PC-9 (cell line): ENCODE results near the gene MMP7. TPM values are rescaled to one million over a fixed set of nuclear protein-coding genes. Genes with fewer than 3 reads are reported as not detected.

ENCODE experiments used
- BruUV-seq: library from RNA; stranded (reverse); fragments of 400-500 nt; replicated peaks from 2 replicates; lab custom pipeline; 2021; lab: Mats Ljungman, UMichigan
- CTCF ChIA-PET: fragments of 300-600 bp; sonication (Branson Sonifier 250); formaldehyde crosslinking; loops from one replicate; lab custom pipeline; 2022; ENCODE audit warnings: antibody characterized with exemption; lab: Charles Lee
- POLR2A ChIA-PET: fragments of 300-600 bp; sonication (Branson Sonifier 250); formaldehyde crosslinking; loops from one replicate; lab custom pipeline; 2022; ENCODE audit warnings: antibody characterized with exemption; ENCODE audit not compliant: unreplicated experiment; lab: Charles Lee
- DNase-seq, 2 experiments: peaks; one replicate each; pipeline versions ENCODE4 v3.0.0 to v3.0.0-alpha.2; 2015 to 2022; ENCODE audit warnings: mixed read lengths in 1 of 2
- H2AFZ ChIP-seq: fragments of 200-600 bp; sonication (generic); 2 replicates; pipeline ENCODE4 v1.8.1; 2017; ENCODE audit warnings: antibody characterized with exemption
- H3F3A ChIP-seq: fragments of 200-600 bp; sonication (generic); 2 replicates; pipeline ENCODE4 v1.8.1; 2017; ENCODE audit warnings: antibody characterized with exemption, mild to moderate bottlenecking, low read depth; ENCODE audit not compliant: insufficient read depth
- H3K27ac ChIP-seq: fragments of 200-600 bp; sonication (generic); 2 replicates; pipeline ENCODE4 v1.6.1; 2016; ENCODE audit warnings: mixed run types
- H3K27me3 ChIP-seq: fragments of 200-600 bp; sonication (generic); 2 replicates; pipeline ENCODE4 v1.6.1; 2016; ENCODE audit warnings: low read depth, mixed run types; ENCODE audit not compliant: insufficient read depth
- H3K36me3 ChIP-seq: fragments of 200-600 bp; sonication (generic); 2 replicates; pipeline ENCODE4 v1.6.1; 2016; ENCODE audit warnings: low read depth, mixed run types
- H3K4me1 ChIP-seq: fragments of 200-600 bp; sonication (generic); replicated peaks from 2 replicates; pipeline ENCODE4 v1.6.1; 2016; ENCODE audit warnings: mixed run types; ENCODE audit not compliant: insufficient read depth
- H3K4me2 ChIP-seq: fragments of 200-600 bp; sonication (generic); 2 replicates; pipeline ENCODE4 v1.6.1; 2017; ENCODE audit warnings: mixed run types
- H3K4me3 ChIP-seq: fragments of 200-600 bp; sonication (generic); 2 replicates; pipeline ENCODE4 v1.6.1; 2016; ENCODE audit warnings: mixed run types
- H3K79me2 ChIP-seq: fragments of 200-600 bp; sonication (generic); 2 replicates; pipeline ENCODE4 v1.6.1; 2017; ENCODE audit warnings: low read depth, mixed run types
- H3K9me2 ChIP-seq: fragments of 200-600 bp; sonication (generic); 2 replicates; pipeline ENCODE4 v1.8.1; 2017; ENCODE audit warnings: mild to moderate bottlenecking; ENCODE audit not compliant: insufficient read depth
- H3K9me3 ChIP-seq: fragments of 200-600 bp; sonication (generic); 2 replicates; pipeline ENCODE4 v1.8.1; 2016; ENCODE audit warnings: low read depth; ENCODE audit not compliant: insufficient read depth
- H4K20me1 ChIP-seq: fragments of 200-600 bp; sonication (generic); 2 replicates; pipeline ENCODE4 v1.8.1; 2017; ENCODE audit not compliant: insufficient read depth
- EZH2 ChIP-seq: fragments of 200-600 bp; sonication (generic); IDR thresholded peaks from 2 replicates; pipeline ENCODE4 v1.8.0; 2017; ENCODE audit warnings: antibody characterized with exemption, low read depth
- intact Hi-C: fragments of 100-400 bp; cut with micrococcal nuclease; formaldehyde crosslinking; loops from one replicate; pipeline ENCODE4 v1.10.0; 2022; ENCODE audit not compliant: unreplicated experiment
- total RNA-seq: library from RNA; stranded (reverse); gene quantifications from 2 replicates; pipeline ENCODE4 v1.2.3, GENCODE V29; 2021
- TF ChIP-seq, protein P1 (sequence below): fragments of 200-600 bp; sonication (generic); conservative IDR thresholded peaks from 2 replicates; pipeline ENCODE4 v1.6.1; 2017; ENCODE audit warnings: mixed run types, antibody characterized with exemption, mild to moderate bottlenecking, moderate library complexity

MMP7 gene
- total RNA-seq, 1 experiment from 2014 or later, result 1.1 TPM

DNA sequence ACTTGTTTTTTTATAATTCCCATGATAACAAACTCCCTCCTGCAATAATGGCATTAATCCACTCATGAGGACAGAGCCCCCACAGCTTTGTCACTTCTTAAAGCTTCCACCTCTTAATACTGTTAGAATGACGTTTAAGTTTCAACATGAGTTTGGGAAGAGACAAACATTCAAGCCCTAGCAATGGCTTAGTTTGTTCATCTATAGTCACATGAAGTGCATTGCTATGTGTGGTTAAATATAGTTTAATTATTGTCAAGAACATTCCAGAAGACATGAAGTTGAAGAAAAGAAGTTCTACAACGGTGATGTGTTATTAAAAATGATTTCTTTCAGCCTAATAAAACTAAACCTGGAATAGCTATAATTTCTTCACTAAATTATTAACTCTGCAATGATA is 30.6 kb downstream of the MMP7 start:
- Histone ChIP-seq H3K36me3 (no peaks in the 10 kb centered on the region), H3K4me3 (no peak overlapping the region), H3K4me1 (peaks cover 4% of the 10 kb centered on the region), H3K9me3 (no peaks in the 10 kb centered on the region), H3K79me2 (no peaks in the 10 kb centered on the region), H3K9me2 (no peaks in the 10 kb centered on the region), H3K27ac (no peak overlapping the region), H2AFZ (no peak overlapping the region), H3K4me2 (no peak overlapping the region), H3K27me3 (no peaks in the 10 kb centered on the region), H4K20me1 (no peaks in the 10 kb centered on the region), H3F3A (no peaks in the 10 kb centered on the region)
- CTCF ChIA-PET, result no interaction called here
- TF ChIP-seq, protein P1, sequence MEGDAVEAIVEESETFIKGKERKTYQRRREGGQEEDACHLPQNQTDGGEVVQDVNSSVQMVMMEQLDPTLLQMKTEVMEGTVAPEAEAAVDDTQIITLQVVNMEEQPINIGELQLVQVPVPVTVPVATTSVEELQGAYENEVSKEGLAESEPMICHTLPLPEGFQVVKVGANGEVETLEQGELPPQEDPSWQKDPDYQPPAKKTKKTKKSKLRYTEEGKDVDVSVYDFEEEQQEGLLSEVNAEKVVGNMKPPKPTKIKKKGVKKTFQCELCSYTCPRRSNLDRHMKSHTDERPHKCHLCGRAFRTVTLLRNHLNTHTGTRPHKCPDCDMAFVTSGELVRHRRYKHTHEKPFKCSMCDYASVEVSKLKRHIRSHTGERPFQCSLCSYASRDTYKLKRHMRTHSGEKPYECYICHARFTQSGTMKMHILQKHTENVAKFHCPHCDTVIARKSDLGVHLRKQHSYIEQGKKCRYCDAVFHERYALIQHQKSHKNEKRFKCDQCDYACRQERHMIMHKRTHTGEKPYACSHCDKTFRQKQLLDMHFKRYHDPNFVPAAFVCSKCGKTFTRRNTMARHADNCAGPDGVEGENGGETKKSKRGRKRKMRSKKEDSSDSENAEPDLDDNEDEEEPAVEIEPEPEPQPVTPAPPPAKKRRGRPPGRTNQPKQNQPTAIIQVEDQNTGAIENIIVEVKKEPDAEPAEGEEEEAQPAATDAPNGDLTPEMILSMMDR, result no peak
- no peak for TF ChIP-seq EZH2
- POLR2A ChIA-PET, result interaction anchor here (0.6 kb wide), 1 partner anchor 420 kb away, joined by 3 read pairs; no protein-coding TSS in a partner anchor
- intact Hi-C loops, result loop anchor here (5.0 to 10.0 kb wide), 3 partner anchors 52 to 1045 kb away; partner anchors contain the start of gene BIRC2
- no TSS peak for BruUV-seq
- DNase-seq, result peak in 1 of 2 experiments; percentile 19

DNA sequence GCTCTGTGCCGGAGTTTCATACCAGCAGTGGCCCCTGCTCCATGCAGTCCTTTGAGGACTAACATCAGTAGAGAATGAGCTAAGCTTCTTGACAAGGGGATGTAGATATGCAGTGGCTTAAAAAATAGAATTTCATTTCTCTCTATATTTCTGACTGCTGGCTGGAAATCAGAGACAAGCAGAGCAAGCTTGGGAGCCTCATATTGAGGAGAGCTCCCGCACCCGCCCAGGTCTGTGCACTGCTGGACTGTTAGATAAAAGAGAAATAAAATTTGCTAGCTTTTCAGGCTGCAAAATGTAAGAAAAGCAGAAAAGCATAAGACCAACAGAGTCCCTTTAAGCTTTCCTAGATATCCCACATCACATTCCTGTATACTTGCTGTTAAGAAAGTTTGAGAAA is 31.4 kb downstream of the MMP7 start:
- no peaks in the 10 kb centered on the region for H3K9me2 ChIP-seq
- DNase-seq, result peak in 1 of 2 experiments; percentile 13
- no peaks in the 10 kb centered on the region for H3K36me3 ChIP-seq
- no TSS peak for BruUV-seq
- no peaks in the 10 kb centered on the region for H3K27me3 ChIP-seq
- no peak overlapping the region for H2AFZ ChIP-seq
- no peaks in the 10 kb centered on the region for H4K20me1 ChIP-seq
- no peak overlapping the region for H3K4me3 ChIP-seq
- H3F3A ChIP-seq, result no peaks in the 10 kb centered on the region
- no peak overlapping the region for H3K4me2 ChIP-seq
- H3K4me1 ChIP-seq, result peaks cover 12% of the 10 kb centered on the region
- no peaks in the 10 kb centered on the region for H3K79me2 ChIP-seq
- intact Hi-C loops, result loop anchor here (5.0 to 10.0 kb wide), 3 partner anchors 53 to 1044 kb away; partner anchors contain the start of gene BIRC2
- TF ChIP-seq EZH2, result no peak
- TF ChIP-seq, protein P1, result no peak
- no peak overlapping the region for H3K27ac ChIP-seq
- POLR2A ChIA-PET, result no interaction called here
- H3K9me3 ChIP-seq, result no peaks in the 10 kb centered on the region
- CTCF ChIA-PET, result interaction anchor here (0.6 kb wide), 3 partner anchors 93 to 193 kb away, joined by 3 to 6 read pairs (median 3); no protein-coding TSS in a partner anchor

DNA sequence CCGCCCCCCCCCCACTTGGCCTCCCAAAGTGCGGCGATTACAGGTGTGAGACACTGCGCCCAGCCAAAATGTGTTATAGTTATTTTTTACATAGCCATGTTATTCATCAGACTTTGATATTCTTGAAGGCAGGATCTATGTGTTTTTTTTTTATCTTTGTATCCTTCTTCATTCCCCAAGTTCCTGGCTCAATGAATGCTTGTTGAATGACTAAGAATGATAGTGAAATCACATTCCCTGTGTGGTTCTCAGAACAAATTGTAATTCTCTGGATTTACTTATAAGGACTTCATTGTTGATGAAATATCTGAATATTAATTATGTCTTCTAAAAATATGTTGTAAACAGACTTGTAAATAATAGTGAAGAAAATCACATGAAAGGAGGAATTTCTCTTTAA is 33.5 kb downstream of the MMP7 start:
- CTCF ChIA-PET, result no interaction called here
- H3F3A ChIP-seq, result no peaks in the 10 kb centered on the region
- POLR2A ChIA-PET, result no interaction called here
- H3K4me2 ChIP-seq, result no peak overlapping the region
- no peaks in the 10 kb centered on the region for H3K27me3 ChIP-seq
- peak in 1 of 2 experiments; percentile 41 for DNase-seq
- no peak overlapping the region for H3K4me3 ChIP-seq
- H4K20me1 ChIP-seq, result no peaks in the 10 kb centered on the region
- H3K79me2 ChIP-seq, result no peaks in the 10 kb centered on the region
- no peak overlapping the region for H3K27ac ChIP-seq
- H2AFZ ChIP-seq, result no peak overlapping the region
- TF ChIP-seq EZH2, result no peak
- TF ChIP-seq, protein P1, result no peak
- H3K9me3 ChIP-seq, result 0 out of 2 replicates have a peak, but pooled peaks cover 3% of the 10 kb centered on the region
- peaks cover 18% of the 10 kb centered on the region for H3K4me1 ChIP-seq
- BruUV-seq, result no TSS peak
- H3K36me3 ChIP-seq, result no peaks in the 10 kb centered on the region
- H3K9me2 ChIP-seq, result no peaks in the 10 kb centered on the region
- intact Hi-C loops, result loop anchor here (5.0 to 10.0 kb wide), 3 partner anchors 55 to 1042 kb away; partner anchors contain the start of gene BIRC2
